ENCODE measurements around the gene LRRC42. TPM values are rescaled to one million over a fixed set of nuclear protein-coding genes. Genes with fewer than 3 reads are reported as not detected.

The LRRC42 gene
- total and polyA plus RNA-seq, 9 of the 15 experiments (the other 6 are each of a cell fraction or from before 2014, with no cell fraction given): 17.3 to 51.9 (median 35.5) TPM

GRCh38 chr1:53944469-53945182 lies 1.5 kb upstream of the LRRC42 start (continued):
- TF ChIP-seq ZNF740 (CRISPR knock-in tag; IDR thresholded peaks at IDR 0.05) (no peak), ZNF740 (tag; IDR thresholded peaks at IDR 0.05) (no peak), HSF4 (CRISPR knock-in tag; IDR thresholded peaks at IDR 0.05; ENCODE audit: borderline replicate concordance) (no peak), KAT7 (CRISPR knock-in tag; IDR thresholded peaks at IDR 0.05; ENCODE audit: borderline replicate concordance) (no peak), ZFX (CRISPR knock-in tag; IDR thresholded peaks at IDR 0.05) (no peak), MED1 (CRISPR knock-in tag; IDR thresholded peaks at IDR 0.05; ENCODE audit: borderline replicate concordance) (no peak), MTA1 (IDR thresholded peaks at IDR 0.05; ENCODE audit: borderline replicate concordance) (peak; percentile 51; the same call in 1 of the 2 replicates), RNF2 (IDR thresholded peaks at IDR 0.05) (no peak), ZNF57 (CRISPR knock-in tag; IDR thresholded peaks at IDR 0.05) (no peak), RHOXF2B (CRISPR knock-in tag; conservative IDR thresholded peaks at IDR 0.05) (no peak), FOXJ2 (tag; IDR thresholded peaks at IDR 0.05) (no peak), ZNF507 (tag; conservative IDR thresholded peaks at IDR 0.05) (no peak), NONO (IDR thresholded peaks at IDR 0.05; ENCODE audit: low read depth in 2 of 2, low read length in 1 of 2) (no peak), ZNF140 (CRISPR knock-in tag; IDR thresholded peaks at IDR 0.05) (no peak), CBFA2T2 (conservative IDR thresholded peaks at IDR 0.05) (no peak)
- TF ChIP-seq, protein P1, sequence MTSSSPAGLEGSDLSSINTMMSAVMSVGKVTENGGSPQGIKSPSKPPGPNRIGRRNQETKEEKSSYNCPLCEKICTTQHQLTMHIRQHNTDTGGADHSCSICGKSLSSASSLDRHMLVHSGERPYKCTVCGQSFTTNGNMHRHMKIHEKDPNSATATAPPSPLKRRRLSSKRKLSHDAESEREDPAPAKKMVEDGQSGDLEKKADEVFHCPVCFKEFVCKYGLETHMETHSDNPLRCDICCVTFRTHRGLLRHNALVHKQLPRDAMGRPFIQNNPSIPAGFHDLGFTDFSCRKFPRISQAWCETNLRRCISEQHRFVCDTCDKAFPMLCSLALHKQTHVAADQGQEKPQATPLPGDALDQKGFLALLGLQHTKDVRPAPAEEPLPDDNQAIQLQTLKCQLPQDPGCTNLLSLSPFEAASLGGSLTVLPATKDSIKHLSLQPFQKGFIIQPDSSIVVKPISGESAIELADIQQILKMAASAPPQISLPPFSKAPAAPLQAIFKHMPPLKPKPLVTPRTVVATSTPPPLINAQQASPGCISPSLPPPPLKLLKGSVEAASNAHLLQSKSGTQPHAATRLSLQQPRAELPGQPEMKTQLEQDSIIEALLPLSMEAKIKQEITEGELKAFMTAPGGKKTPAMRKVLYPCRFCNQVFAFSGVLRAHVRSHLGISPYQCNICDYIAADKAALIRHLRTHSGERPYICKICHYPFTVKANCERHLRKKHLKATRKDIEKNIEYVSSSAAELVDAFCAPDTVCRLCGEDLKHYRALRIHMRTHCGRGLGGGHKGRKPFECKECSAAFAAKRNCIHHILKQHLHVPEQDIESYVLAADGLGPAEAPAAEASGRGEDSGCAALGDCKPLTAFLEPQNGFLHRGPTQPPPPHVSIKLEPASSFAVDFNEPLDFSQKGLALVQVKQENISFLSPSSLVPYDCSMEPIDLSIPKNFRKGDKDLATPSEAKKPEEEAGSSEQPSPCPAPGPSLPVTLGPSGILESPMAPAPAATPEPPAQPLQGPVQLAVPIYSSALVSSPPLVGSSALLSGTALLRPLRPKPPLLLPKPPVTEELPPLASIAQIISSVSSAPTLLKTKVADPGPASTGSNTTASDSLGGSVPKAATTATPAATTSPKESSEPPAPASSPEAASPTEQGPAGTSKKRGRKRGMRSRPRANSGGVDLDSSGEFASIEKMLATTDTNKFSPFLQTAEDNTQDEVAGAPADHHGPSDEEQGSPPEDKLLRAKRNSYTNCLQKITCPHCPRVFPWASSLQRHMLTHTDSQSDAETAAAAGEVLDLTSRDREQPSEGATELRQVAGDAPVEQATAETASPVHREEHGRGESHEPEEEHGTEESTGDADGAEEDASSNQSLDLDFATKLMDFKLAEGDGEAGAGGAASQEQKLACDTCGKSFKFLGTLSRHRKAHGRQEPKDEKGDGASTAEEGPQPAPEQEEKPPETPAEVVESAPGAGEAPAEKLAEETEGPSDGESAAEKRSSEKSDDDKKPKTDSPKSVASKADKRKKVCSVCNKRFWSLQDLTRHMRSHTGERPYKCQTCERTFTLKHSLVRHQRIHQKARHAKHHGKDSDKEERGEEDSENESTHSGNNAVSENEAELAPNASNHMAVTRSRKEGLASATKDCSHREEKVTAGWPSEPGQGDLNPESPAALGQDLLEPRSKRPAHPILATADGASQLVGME (CRISPR knock-in tag; IDR thresholded peaks at IDR 0.05): no peak
- TF ChIP-seq, protein P2, sequence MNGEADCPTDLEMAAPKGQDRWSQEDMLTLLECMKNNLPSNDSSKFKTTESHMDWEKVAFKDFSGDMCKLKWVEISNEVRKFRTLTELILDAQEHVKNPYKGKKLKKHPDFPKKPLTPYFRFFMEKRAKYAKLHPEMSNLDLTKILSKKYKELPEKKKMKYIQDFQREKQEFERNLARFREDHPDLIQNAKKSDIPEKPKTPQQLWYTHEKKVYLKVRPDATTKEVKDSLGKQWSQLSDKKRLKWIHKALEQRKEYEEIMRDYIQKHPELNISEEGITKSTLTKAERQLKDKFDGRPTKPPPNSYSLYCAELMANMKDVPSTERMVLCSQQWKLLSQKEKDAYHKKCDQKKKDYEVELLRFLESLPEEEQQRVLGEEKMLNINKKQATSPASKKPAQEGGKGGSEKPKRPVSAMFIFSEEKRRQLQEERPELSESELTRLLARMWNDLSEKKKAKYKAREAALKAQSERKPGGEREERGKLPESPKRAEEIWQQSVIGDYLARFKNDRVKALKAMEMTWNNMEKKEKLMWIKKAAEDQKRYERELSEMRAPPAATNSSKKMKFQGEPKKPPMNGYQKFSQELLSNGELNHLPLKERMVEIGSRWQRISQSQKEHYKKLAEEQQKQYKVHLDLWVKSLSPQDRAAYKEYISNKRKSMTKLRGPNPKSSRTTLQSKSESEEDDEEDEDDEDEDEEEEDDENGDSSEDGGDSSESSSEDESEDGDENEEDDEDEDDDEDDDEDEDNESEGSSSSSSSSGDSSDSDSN (IDR thresholded peaks at IDR 0.05; ENCODE audit: borderline replicate concordance in 1 of 2, low read depth in 2 of 2, low read length in 2 of 2): no peak
- TF ChIP-seq, protein P3, sequence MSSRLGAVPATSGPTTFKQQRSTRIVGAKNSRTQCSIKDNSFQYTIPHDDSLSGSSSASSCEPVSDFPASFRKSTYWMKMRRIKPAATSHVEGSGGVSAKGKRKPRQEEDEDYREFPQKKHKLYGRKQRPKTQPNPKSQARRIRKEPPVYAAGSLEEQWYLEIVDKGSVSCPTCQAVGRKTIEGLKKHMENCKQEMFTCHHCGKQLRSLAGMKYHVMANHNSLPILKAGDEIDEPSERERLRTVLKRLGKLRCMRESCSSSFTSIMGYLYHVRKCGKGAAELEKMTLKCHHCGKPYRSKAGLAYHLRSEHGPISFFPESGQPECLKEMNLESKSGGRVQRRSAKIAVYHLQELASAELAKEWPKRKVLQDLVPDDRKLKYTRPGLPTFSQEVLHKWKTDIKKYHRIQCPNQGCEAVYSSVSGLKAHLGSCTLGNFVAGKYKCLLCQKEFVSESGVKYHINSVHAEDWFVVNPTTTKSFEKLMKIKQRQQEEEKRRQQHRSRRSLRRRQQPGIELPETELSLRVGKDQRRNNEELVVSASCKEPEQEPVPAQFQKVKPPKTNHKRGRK (tag; IDR thresholded peaks at IDR 0.05): 0 out of 2 replicates have a peak, but pooled peaks have one; percentile 9

Data from K562 (cell line).